Stimulated activated CD8-positive, alpha-beta memory T cell treated with anti-CD3 and anti-CD28 coated beads, Interleukin-2, amount 100 ng/mL, for 1 hour (primary cell): ENCODE measurements around the gene SEMA3G.

Source experiments
- DNase-seq, 2 donors: peaks; one replicate each; pipeline ENCODE4 v3.0.0-alpha.2; 2020; ENCODE audit warnings: low read depth in 2 of 2

The SEMA3G gene

DNA sequence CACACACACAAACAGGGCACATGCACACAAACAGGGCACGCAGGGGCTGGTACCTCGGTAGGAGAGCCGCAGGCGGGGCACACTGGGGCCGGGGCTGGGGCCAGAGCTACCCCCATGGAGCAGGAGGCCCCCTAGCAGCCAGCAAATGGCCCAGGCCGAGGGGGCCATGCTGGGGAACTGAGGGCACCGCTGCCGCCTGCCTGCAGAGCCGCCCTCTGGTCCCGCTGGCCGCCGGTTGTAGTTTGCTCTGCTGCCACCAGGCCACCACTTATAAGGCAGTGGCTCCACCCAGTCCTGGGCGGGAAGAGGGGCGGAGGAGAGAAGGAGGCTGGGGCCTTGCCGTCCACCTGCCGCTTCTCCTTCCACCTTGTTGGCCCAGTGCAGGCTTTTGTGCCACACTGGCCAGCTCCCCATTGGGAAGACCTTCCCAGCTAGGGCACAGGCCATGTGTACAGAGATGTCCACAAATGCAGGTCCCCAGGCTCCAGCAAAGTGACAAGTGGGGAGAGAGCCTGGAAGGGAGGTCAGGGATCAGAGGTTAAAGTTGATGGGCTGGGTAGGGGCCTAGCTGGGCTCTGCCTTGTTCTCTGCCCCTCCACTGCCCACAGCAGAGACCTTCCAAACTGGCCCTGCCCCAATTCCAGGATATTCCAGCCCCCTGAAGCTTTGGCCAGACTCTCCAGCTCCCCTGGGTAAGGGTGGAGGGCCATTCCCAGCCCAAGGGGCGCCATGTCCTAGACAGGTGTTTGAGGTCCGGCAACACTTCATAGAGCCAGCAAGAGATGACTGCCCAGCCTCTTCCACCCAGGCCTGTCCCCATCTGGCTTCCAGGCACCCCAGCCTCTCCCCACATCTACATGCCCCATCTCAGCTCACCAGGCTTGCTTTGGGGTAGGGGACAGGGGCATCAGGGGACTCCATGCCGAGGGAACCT lies at the start of gene SEMA3G:
Gene SEMA3G (minus strand): TSS at position 244 of the 934 bp plus-strand sequence. CDS start 76 bp downstream, at position 168.
- peak; percentile 19 to 49 for DNase-seq

DNA sequence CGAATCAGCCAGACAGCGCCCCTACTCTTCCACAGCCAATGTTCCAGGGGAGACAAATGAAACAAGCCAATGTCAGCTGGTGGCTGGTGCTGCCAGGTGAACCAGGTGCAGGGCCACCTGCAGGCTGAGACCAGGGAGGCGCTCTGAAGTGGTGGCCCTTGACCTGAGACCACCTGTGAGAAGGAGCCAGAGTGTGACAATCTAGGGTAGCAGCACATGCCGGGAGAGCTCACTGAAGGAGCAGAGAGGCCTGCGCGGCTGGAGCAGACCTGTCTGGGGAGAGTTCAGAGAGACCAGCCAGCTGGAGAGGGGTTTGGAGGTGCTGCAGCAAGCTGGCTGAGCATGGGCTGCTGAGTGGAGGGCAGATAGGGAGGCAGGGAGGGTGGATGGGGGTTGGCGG lies 49.5 kb upstream of the SEMA3G start:
- no peak for DNase-seq

GRCh38 chr3:52493232-52494017 lies 48.5 kb upstream of the SEMA3G start:
- no peak for DNase-seq

DNA sequence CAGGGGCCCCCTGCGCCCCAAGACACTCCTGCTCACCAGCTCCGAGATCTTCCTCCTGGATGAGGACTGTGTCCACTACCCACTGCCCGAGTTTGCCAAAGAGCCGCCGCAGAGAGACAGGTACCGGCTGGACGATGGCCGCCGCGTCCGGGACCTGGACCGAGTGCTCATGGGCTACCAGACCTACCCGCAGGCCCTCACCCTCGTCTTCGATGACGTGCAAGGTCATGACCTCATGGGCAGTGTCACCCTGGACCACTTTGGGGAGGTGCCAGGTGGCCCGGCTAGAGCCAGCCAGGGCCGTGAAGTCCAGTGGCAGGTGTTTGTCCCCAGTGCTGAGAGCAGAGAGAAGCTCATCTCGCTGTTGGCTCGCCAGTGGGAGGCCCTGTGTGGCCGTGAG lies 47.2 kb upstream of the SEMA3G start:
- DNase-seq, result no peak

GRCh38 chr3:52490939-52491526 lies 46.1 kb upstream of the SEMA3G start:
- no peak for DNase-seq

DNA sequence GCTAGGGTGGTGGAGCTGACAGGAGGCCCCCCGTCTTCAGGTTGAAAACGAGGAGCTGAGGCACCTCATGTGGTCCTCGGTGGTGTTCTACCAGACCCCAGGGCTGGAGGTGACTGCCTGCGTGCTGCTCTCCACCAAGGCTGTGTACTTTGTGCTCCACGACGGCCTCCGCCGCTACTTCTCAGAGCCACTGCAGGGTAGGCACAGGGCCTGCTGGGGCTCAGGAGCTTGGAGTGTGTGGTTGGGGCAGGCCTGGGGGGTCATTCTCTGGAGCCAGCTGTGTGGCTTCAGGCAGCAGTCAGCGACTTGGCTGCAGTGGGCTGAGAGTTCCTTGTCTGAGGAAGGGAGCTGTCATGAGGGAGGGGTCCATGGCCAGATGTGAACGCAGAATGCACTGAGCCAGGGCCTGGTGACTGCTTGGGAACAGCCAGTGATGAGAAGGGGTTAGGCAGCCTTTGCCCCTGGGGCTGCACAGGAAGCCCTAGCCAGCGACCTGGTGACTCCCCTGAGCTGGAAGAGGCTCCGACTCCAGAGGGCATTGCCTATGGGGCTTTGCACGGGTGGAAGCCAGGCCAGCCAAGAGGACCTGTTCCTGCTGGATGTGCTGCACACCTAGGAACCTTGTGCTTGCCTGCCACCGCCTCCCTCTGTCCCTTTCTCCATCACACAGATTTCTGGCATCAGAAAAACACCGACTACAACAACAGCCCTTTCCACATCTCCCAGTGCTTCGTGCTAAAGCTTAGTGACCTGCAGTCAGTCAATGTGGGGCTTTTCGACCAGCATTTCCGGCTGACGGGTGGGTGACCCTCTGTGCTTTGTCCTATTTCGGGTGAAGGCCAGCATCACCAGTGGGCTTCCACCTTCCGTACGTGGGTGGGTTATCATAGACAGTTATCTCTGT lies 45.4 kb upstream of the SEMA3G start:
- no peak for DNase-seq

- DNase-seq, result no peak
Measured at GRCh38 chr3:52489453-52489852, 44.5 kb upstream of the SEMA3G start.

GRCh38 chr3:52488746-52489145 lies 43.8 kb upstream of the SEMA3G start:
- no peak for DNase-seq

GRCh38 chr3:52487788-52488691 lies 43.1 kb upstream of the SEMA3G start:
- DNase-seq, result no peak

GRCh38 chr3:52487050-52487787 lies 42.3 kb upstream of the SEMA3G start:
- DNase-seq, result no peak

DNA sequence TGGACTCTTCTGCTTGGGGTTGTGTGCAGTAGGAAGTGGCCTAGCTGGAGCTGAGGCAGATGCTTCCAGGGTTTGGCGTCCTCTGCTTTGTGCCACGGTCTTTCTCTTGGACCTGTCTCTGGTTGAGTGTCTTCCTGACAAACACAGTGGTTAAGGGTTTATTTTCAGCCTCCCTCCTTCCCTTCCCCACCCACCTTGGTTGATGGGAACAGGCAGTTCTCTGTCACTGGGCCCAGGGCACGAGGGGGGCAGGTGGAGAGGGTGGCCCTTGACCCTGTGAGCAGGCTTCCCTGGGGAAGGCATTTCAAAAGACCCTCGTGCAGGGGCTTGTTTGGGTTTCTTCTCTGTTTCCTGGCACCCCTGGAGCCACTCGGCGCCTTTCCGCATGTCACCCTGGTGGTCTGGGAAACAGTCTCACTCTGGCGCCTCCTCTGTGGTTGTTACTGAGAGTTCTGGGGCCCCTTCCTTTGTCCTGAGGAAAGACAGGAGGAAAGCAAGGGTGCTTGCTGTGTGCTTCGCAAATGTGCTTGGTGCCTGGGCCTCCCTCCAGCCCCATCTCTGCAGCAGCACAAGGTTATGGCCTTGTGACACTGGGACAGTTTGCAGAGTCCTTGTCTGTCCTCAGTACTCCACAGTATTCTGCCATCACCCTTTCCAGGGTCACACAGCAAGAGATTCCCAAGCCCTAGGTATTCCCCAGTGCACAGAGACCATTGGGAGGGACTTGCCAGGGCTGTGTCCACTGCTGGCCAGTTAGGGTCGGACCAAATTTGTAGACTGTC lies 40.0 kb upstream of the SEMA3G start:
- DNase-seq, result no peak

GRCh38 chr3:52483577-52484381 lies 38.9 kb upstream of the SEMA3G start:
- DNase-seq, result no peak

- DNase-seq, result no peak
Measured at GRCh38 chr3:52483081-52483480, 38.2 kb upstream of the SEMA3G start.

GRCh38 chr3:52481819-52482521 lies 37.1 kb upstream of the SEMA3G start:
- no peak for DNase-seq

GRCh38 chr3:52480768-52481715 lies 36.1 kb upstream of the SEMA3G start:
- DNase-seq, result no peak
